Activated naive CD4-positive, alpha-beta T cell treated with anti-CD3 and anti-CD28 coated beads for 36 hours (primary cell): ENCODE measurements around the gene PLEKHH1. TPM values are rescaled to one million over a fixed set of nuclear protein-coding genes. Genes with fewer than 3 reads are reported as not detected.

Experiments used
- CTCF ChIA-PET: fragments of 350-600 bp; sonication (Branson Sonifier 250); formaldehyde crosslinking; loops from one replicate; lab custom pipeline; 2021; ENCODE audit warnings: antibody characterized with exemption; lab: Charles Lee
- DNase-seq: peaks from one replicate; pipeline ENCODE4 v3.0.0-alpha.2; 2020
- H3K27ac Mint-ChIP-seq: one replicate; pipeline ENCODE4 v1.8.0; 2021; ENCODE audit warnings: mild to moderate bottlenecking, mixed read lengths
- H3K27me3 Mint-ChIP-seq: one replicate; pipeline ENCODE4 v1.8.0; 2021; ENCODE audit warnings: low read depth, mixed read lengths
- H3K36me3 Mint-ChIP-seq: one replicate; pipeline ENCODE4 v1.8.0; 2021; ENCODE audit warnings: low read depth, mixed read lengths
- H3K4me1 Mint-ChIP-seq: one replicate; pipeline ENCODE4 v1.8.0; 2021; ENCODE audit warnings: low read depth, mixed read lengths
- H3K4me3 Mint-ChIP-seq: one replicate; pipeline ENCODE4 v1.8.0; 2021; ENCODE audit warnings: mild to moderate bottlenecking, moderate library complexity, mixed read lengths
- H3K9me3 Mint-ChIP-seq: one replicate; pipeline ENCODE4 v1.8.0; 2021; ENCODE audit warnings: mixed read lengths
- intact Hi-C: fragments of 100-400 bp; cut with micrococcal nuclease; formaldehyde crosslinking; loops from one replicate; pipeline ENCODE4 v1.15.1; 2023
- total RNA-seq, 2 experiments: library from RNA; stranded (reverse); gene quantifications; one replicate each; pipeline ENCODE4 v1.2.3, GENCODE V29; 2021

PLEKHH1 gene
- total RNA-seq, 2 experiments from 2014 or later, result 2.2 to 2.5 TPM

DNA sequence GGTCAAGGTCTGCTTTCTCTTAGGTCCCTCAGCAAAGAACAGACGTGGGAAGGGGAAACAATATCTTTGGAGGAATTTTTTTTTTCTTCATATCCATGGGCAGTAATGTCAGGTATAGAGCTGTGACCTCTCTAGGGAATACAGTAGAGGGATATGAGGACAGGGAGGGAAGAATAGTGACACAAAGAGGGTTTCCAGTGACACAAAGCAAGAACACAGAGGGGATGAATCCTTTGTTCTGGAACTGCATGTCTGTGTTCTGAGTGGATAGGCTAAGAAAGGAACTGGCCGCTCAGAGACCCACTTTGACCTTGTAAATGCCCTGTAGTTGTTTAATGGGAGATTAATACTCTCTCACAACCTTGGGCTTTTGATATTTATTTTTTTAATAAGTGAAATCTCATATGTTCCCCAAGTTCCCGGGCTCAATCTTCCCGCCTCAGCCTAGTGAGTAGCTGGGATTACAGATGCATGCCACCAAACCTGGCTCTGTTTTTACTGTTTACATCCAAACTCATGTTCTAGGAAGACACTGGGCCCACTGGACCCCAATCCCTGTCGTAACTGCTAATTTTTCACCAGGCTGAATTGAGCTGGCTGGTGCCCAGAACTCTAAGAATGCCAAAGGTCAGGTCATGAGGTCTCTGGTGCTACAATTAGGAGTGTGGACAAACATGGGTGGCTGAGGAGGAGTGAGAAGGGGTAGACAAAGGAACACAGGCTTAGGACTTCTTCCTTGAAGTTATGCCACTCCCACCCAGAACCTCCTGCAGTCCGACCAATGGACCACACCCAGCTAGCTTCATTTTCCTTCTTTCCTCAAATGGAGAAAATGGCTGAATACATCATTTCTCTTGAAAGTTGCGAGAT lies 9.1 kb upstream of the PLEKHH1 start:
- H3K27ac Mint-ChIP-seq, result no peak overlapping the region
- no peaks in the 10 kb centered on the region for H3K36me3 Mint-ChIP-seq
- no peaks in the 10 kb centered on the region for H3K9me3 Mint-ChIP-seq
- DNase-seq, result no peak
- CTCF ChIA-PET, result interaction anchor here (0.6 to 9.1 kb wide), 3 partner anchors 46 to 93 kb away, joined by 3 to 121 read pairs (median 3); no protein-coding TSS in a partner anchor
- H3K4me1 Mint-ChIP-seq, result no peaks in the 10 kb centered on the region
- H3K4me3 Mint-ChIP-seq, result no peak overlapping the region
- intact Hi-C loops, result no loop called here
- H3K27me3 Mint-ChIP-seq, result peaks cover 19% of the 10 kb centered on the region

DNA sequence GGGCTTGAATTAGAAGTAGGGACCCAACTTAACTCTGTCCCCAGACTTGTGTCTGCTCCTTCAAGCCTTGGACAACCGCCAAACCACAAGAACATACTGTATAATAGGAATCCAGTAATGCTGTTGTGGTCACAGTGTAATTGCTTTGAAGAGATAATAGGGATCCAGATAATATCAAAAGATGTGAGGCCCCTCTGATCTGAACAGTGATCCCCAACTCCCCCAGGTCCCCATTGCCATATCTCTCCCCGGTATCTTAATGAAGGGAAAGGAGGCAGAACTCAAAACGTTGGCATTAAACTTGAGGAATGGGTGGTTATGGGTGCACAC lies 8.5 kb upstream of the PLEKHH1 start:
- Mint-ChIP-seq H3K4me1 (no peaks in the 10 kb centered on the region), H3K27ac (no peak overlapping the region), H3K36me3 (no peaks in the 10 kb centered on the region), H3K4me3 (no peak overlapping the region), H3K9me3 (no peaks in the 10 kb centered on the region), H3K27me3 (peaks cover 19% of the 10 kb centered on the region)
- intact Hi-C loops, result no loop called here
- no peak for DNase-seq
- CTCF ChIA-PET, result interaction anchor here (0.9 to 9.1 kb wide), 2 partner anchors 45 to 83 kb away, joined by 3 to 121 read pairs; no protein-coding TSS in a partner anchor

DNA sequence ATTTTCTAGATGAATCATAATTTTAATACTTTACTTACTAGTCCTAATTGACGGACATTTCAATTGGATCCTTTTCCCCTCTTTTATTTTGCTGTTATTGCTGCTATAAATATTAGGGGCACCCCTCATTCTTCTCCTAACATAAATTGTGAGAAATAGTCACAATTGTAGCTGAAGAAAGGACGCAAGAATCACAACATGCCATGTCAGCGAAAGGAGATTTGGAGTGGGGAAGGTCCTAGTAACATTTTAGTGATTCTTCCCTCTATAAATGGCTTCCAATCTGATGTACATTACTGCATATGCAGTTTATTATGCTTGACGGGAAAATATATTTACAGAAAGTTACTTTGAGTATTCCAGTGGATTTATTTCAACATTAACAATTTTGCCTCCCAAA lies 7.7 kb upstream of the PLEKHH1 start:
- Mint-ChIP-seq H3K9me3 (no peaks in the 10 kb centered on the region), H3K4me1 (no peaks in the 10 kb centered on the region), H3K27ac (no peak overlapping the region), H3K4me3 (no peak overlapping the region), H3K27me3 (peaks cover 19% of the 10 kb centered on the region), H3K36me3 (no peaks in the 10 kb centered on the region)
- CTCF ChIA-PET, result interaction anchor here (0.9 to 9.1 kb wide), 12 partner anchors 8 to 178 kb away, joined by 3 to 121 read pairs (median 16); no protein-coding TSS in a partner anchor
- intact Hi-C loops, result no loop called here
- DNase-seq, result no peak

DNA sequence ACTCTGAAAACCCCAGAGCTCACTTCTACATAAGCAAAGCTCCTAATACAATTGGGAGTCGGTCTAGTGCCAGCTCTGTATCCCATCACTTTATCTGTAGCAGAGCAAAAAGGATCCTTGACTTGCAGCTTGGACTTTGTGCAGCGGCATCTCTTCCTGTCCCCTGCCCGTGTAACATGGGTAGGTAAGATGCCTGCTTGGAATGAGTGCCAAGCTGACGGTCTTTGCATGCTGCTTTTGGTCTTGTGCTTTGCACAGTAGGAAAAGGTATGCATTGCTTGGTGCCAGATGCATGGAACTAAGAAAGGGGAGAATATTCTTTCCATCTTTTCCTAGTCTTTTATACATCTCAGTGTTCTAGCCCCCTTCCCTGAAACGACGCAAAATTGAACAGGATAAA lies 6.9 kb upstream of the PLEKHH1 start:
- no peak for DNase-seq
- Mint-ChIP-seq H3K4me3 (no peak overlapping the region), H3K9me3 (no peaks in the 10 kb centered on the region), H3K27me3 (peaks cover 16% of the 10 kb centered on the region), H3K4me1 (no peaks in the 10 kb centered on the region), H3K36me3 (no peaks in the 10 kb centered on the region), H3K27ac (no peak overlapping the region)
- intact Hi-C loops, result loop anchor here (1.0 kb wide), 4 partner anchors 45 to 178 kb away; no protein-coding TSS in a partner anchor
- CTCF ChIA-PET, result interaction anchor here (0.5 to 9.1 kb wide), 27 partner anchors 9 to 883 kb away, joined by 3 to 121 read pairs (median 5); no protein-coding TSS in a partner anchor

DNA sequence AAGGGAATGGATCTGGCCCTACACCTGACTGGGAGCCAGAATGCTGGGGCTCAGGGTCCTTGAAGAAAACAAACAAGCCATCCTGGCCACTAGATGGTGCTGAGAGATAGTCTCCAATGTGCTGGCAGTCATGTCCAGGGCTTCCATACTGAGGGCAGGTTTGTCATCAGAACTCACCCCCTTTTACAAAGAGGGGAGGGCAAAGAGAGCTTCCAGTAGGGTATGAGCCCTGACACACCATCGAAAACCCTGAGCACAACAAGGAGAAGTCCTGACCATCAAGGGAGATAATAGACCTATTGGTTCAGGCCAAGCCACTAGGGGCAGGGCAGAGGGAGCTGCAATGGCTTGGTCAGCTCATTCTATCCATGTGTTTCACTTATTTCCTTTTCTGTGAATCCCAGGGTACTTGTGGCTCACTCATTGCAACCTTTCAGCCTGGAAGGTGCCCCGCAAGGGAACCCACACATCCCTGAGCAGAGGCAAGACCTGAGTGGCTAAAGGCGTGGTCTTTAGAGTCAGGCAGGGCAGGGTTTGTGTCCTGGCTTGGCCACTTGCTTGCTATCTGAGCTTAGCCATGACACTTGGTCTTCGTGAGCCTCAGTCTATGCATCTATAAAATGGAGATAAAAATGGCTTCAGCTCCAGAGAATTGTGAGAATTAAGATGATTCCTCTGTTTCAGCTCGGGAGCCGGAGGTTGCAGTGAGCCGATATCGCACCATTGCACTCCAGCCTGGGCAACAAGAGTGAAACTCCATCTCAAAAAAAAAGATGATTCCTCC lies 6.2 kb upstream of the PLEKHH1 start:
- Mint-ChIP-seq H3K36me3 (no peaks in the 10 kb centered on the region), H3K4me1 (no peaks in the 10 kb centered on the region), H3K27ac (no peak overlapping the region), H3K4me3 (no peak overlapping the region), H3K27me3 (peaks cover 14% of the 10 kb centered on the region), H3K9me3 (no peaks in the 10 kb centered on the region)
- intact Hi-C loops, result loop anchor here (1.0 kb wide), 4 partner anchors 44 to 177 kb away; no protein-coding TSS in a partner anchor
- peak; percentile 67 for DNase-seq
- CTCF ChIA-PET, result interaction anchor here (0.6 to 9.1 kb wide), 37 partner anchors 9 to 205 kb away, joined by 3 to 121 read pairs (median 5); partner anchors contain the start of gene PIGH

DNA sequence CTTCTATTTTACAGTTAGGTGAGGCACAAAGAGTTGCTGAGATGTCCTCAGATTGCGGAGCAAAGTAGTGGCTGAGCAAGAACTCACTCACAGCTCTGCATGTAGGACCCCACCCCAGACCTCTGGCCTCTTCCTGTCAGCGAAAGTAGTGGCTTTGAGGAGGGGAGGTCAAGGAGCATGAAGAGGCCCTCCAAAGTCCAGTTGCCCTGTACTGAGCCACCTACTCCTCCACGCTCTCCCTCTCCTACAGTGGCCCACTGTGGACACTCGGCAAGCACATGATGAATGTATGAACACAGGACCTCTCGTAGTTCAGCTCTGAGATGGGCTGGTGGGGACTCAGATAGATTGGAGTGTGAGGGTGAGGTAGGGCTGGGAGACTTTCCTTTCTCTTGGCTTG lies 5.3 kb upstream of the PLEKHH1 start:
- H3K9me3 Mint-ChIP-seq, result no peaks in the 10 kb centered on the region
- H3K36me3 Mint-ChIP-seq, result no peaks in the 10 kb centered on the region
- CTCF ChIA-PET, result interaction anchor here (0.8 to 9.1 kb wide), 13 partner anchors 11 to 176 kb away, joined by 3 to 121 read pairs (median 14); no protein-coding TSS in a partner anchor
- no peak overlapping the region for H3K27ac Mint-ChIP-seq
- H3K4me1 Mint-ChIP-seq, result no peaks in the 10 kb centered on the region
- H3K27me3 Mint-ChIP-seq, result peaks cover 16% of the 10 kb centered on the region
- no peak overlapping the region for H3K4me3 Mint-ChIP-seq
- intact Hi-C loops, result no loop called here
- no peak for DNase-seq

DNA sequence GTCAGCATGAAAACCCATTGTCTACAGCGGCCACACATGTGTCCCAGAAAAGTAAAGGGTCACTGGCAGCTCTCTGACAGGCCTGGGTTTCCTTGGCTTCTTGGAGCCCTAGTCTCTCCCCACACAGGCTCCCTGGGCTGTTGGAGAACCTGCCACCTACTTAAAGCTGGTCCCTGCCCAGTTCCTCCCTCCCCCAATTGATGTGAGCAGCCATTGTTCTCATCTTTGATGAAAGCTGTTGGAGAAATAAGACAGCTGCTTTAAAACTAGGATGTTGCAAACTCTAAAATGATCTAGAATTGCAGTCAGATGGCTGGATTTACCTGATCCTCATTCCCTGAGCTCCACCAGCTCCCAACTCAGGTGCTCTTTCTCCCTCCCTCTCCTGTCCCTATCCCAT lies 4.8 kb upstream of the PLEKHH1 start:
- Mint-ChIP-seq H3K4me1 (no peaks in the 10 kb centered on the region), H3K27me3 (peaks cover 16% of the 10 kb centered on the region), H3K36me3 (no peaks in the 10 kb centered on the region), H3K27ac (no peak overlapping the region), H3K9me3 (no peaks in the 10 kb centered on the region), H3K4me3 (no peak overlapping the region)
- DNase-seq, result no peak
- CTCF ChIA-PET, result interaction anchor here (0.8 to 9.1 kb wide), 11 partner anchors 10 to 175 kb away, joined by 3 to 121 read pairs (median 14); no protein-coding TSS in a partner anchor
- intact Hi-C loops, result no loop called here

DNA sequence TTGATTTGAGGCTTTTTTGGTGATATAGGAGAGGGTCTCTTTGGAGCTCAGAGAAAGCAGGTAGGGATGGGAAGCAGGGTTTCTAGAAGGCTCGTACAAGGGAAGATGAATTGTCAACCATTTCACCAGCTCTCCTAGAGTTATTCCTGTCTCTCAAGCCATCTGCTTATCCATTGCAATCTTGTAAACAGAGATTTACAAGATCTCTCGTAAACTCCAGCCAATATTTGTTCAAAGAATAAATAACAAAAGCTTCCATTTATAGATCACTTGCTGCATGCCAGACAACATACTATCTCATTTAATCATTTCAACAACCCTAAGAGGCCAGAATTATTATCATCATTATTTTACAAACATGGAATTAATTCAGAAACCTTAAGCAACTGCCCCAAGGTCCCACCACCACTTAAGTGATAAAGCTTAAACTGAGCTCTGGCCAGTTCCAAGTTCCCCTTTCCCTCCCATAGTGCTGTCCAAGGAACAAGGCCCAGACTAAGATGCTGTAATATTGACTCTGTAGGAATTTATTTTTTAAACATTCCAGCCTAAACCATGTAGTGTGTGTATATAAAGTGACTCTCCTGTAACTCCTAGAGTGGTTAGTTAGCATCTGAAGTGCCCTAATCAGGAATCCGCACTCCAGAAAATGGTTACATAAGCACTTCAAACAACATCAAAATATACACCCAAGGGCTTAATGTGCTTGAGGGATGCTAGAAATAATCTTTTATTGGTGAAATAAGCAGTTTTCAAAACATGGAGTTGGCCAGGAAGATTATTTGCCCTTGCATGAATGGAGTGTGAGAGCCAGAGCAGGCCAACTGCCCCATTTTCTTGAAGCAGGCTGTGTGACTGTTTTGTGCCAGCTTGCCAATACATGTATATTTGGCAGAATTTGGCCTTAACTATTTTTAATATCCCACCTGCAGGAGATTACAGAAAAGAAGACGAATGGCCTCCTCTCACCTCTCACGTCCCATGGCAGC lies 2.8 kb upstream of the PLEKHH1 start:
- peaks cover 15% of the 10 kb centered on the region for H3K27me3 Mint-ChIP-seq
- H3K36me3 Mint-ChIP-seq, result no peaks in the 10 kb centered on the region

DNA sequence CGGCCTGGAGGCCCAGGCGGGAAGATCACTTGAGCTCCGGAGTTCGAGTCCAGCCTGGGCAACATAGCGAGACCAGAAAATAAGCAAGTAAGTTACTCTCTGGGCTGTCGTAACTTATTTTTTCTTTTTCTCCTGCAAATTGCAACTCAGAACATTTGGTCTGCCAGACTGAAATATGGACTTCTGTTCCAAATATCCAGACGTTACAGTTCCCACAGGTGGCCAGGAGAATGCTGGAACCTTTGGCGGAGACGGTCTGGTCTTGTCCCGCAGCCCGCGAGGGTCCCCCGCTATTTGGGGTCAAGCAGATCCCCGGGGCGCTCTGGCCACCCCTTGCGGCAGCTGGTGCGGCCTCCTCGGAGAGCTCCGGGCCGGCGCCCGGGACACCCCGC lies 488 bp upstream of the PLEKHH1 start:
- Mint-ChIP-seq H3K36me3 (no peaks in the 10 kb centered on the region), H3K9me3 (no peaks in the 10 kb centered on the region), H3K27me3 (peaks cover 16% of the 10 kb centered on the region), H3K4me3 (peak overlapping the region; percentile 57), H3K4me1 (peaks cover 3% of the 10 kb centered on the region), H3K27ac (no peak overlapping the region)
- CTCF ChIA-PET, result interaction anchor here (0.8 to 1.6 kb wide), 5 partner anchors 11 to 141 kb away, joined by 3 to 7 read pairs (median 4); no protein-coding TSS in a partner anchor
- intact Hi-C loops, result loop anchor here (5.0 kb wide), 1 partner anchor 175 kb away; the partner anchor contains the start of gene ATP6V1D
- no peak for DNase-seq

More for the DNA sequence above, 2.8 kb upstream of the PLEKHH1 start:
- Mint-ChIP-seq H3K9me3 (no peaks in the 10 kb centered on the region), H3K4me3 (no peak overlapping the region), H3K27ac (no peak overlapping the region), H3K4me1 (peaks cover 3% of the 10 kb centered on the region)
- DNase-seq, result no peak
- intact Hi-C loops, result loop anchor here (5.0 kb wide), 1 partner anchor 173 kb away; the partner anchor contains the start of gene ATP6V1D
- CTCF ChIA-PET, result interaction anchor here (0.6 to 9.1 kb wide), 8 partner anchors 13 to 245 kb away, joined by 3 to 121 read pairs (median 5); partner anchors contain the start of gene PIGH

DNA sequence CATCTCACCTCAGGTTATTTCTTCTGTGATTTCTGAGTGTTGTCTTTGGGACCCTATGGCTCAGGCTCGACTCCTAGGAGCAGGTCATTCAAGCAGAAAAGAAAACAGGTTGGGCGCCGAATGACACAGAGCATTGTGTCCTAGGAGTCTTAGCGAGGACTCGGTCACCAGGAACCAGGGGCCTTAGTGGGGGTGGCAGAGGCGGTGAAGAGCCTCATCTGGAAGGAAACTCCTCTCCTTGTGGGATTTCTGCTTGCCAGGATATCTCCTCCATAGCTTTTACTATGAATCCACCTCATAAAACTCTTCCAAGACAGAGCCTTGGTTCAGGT lies 630 bp downstream of the PLEKHH1 start:
- intact Hi-C loops, result loop anchor here (1.0 to 5.0 kb wide), 2 partner anchors 49 to 176 kb away; partner anchors contain the start of gene ATP6V1D
- Mint-ChIP-seq H3K4me1 (peaks cover 3% of the 10 kb centered on the region), H3K4me3 (peak overlapping the region; percentile 65), H3K9me3 (no peaks in the 10 kb centered on the region), H3K27ac (no peak overlapping the region), H3K27me3 (peaks cover 16% of the 10 kb centered on the region), H3K36me3 (no peaks in the 10 kb centered on the region)
- CTCF ChIA-PET, result interaction anchor here (1.3 to 1.6 kb wide), 3 partner anchors 13 to 106 kb away, joined by 4 to 7 read pairs (median 6); no protein-coding TSS in a partner anchor
- DNase-seq, result no peak

DNA sequence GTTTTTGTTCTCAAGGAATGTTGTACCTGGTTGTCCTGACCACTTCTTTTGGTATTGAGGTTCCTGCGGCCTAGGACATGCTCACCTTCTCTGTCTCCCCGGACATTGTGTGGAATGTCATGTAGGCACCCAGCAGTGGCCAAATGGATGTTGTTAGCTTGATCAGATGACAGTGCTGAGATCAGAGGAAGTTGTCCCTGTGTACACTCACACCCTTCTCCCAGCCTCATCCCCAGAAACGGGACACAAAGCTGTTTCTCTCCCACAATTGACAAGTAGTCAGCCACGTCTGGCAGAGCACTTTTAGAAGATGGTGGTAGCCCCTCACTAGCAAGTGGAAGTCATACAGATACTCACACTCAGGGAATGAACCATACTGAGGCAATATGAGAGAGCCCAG lies 3.0 kb downstream of the PLEKHH1 start:
- Mint-ChIP-seq H3K27me3 (peaks cover 17% of the 10 kb centered on the region), H3K9me3 (no peaks in the 10 kb centered on the region), H3K27ac (no peak overlapping the region), H3K36me3 (no peaks in the 10 kb centered on the region), H3K4me1 (peaks cover 3% of the 10 kb centered on the region), H3K4me3 (no peak overlapping the region)
- intact Hi-C loops, result no loop called here
- CTCF ChIA-PET, result interaction anchor here (0.6 to 1.3 kb wide), 4 partner anchors 9 to 47 kb away, joined by 3 read pairs; partner anchors contain the start of gene TMEM229B
- DNase-seq, result no peak
